ENCODE results near the gene ZFYVE28.

The ZFYVE28 gene

GRCh38 chr4:2393353-2394270 is 24.8 kb downstream of the ZFYVE28 start:
- 0 out of 2 replicates have a peak, but pooled peaks have one; percentile 5 for TF ChIP-seq TEAD4 (IDR thresholded peaks at IDR 0.05)
- TF ChIP-seq ZBTB7A (IDR thresholded peaks at IDR 0.05; ENCODE audit: low read depth), result peak; percentile 71
- peak; percentile 37; the same call in 1 of the 2 replicates for TF ChIP-seq MAX (IDR thresholded peaks at IDR 0.05)
- TF ChIP-seq, protein P1, sequence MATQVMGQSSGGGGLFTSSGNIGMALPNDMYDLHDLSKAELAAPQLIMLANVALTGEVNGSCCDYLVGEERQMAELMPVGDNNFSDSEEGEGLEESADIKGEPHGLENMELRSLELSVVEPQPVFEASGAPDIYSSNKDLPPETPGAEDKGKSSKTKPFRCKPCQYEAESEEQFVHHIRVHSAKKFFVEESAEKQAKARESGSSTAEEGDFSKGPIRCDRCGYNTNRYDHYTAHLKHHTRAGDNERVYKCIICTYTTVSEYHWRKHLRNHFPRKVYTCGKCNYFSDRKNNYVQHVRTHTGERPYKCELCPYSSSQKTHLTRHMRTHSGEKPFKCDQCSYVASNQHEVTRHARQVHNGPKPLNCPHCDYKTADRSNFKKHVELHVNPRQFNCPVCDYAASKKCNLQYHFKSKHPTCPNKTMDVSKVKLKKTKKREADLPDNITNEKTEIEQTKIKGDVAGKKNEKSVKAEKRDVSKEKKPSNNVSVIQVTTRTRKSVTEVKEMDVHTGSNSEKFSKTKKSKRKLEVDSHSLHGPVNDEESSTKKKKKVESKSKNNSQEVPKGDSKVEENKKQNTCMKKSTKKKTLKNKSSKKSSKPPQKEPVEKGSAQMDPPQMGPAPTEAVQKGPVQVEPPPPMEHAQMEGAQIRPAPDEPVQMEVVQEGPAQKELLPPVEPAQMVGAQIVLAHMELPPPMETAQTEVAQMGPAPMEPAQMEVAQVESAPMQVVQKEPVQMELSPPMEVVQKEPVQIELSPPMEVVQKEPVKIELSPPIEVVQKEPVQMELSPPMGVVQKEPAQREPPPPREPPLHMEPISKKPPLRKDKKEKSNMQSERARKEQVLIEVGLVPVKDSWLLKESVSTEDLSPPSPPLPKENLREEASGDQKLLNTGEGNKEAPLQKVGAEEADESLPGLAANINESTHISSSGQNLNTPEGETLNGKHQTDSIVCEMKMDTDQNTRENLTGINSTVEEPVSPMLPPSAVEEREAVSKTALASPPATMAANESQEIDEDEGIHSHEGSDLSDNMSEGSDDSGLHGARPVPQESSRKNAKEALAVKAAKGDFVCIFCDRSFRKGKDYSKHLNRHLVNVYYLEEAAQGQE (IDR thresholded peaks at IDR 0.05; ENCODE audit: low read depth), result no peak

DNA sequence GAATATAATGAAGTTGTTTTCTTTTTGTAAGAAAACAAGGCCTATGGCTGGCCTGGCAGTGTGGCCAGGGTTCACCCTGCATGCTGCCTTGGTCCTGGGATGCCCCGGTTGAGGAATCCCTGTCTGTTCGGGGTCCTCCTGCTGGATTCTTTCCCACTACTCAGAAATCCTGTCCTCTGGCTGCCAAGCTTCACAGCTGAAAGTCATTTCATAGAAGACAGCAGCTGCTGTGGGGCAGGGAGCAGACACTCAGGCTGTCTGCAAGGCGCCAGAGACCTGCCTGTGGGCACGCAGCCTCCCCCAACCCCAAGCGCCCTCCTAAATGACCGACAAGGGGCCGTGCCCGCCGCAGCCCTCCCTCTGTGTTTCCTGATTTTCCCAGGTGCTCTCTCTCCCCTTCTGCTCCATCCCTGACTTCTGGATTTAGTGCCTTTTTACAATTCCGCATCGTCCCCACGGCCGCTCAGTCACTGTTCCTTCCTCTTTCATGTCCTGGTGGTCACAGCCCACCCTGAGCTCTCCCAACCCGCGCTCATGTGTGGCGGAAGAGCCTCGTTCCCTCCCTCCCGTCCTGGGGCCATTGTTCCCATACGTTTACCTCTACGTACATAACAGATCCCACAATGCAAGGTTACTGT is 27.5 kb downstream of the ZFYVE28 start:
- TF ChIP-seq MAX (IDR thresholded peaks at IDR 0.05) (no peak), TEAD4 (IDR thresholded peaks at IDR 0.05) (no peak), EP300 (IDR thresholded peaks at IDR 0.05; ENCODE audit: borderline replicate concordance) (no peak), TCF12 (IDR thresholded peaks at IDR 0.05; ENCODE audit: low read depth) (no peak), TAF1 (IDR thresholded peaks at IDR 0.05; ENCODE audit: low read depth) (no peak), CREB1 (IDR thresholded peaks at IDR 0.05; ENCODE audit: low read depth) (no peak), EGR1 (IDR thresholded peaks at IDR 0.05) (no peak), RAD21 (IDR thresholded peaks at IDR 0.05; ENCODE audit: low read depth) (no peak), CEBPB (IDR thresholded peaks at IDR 0.05) (no peak), NFIC (IDR thresholded peaks at IDR 0.05) (no peak), FOXM1 (IDR thresholded peaks at IDR 0.05; ENCODE audit: borderline replicate concordance, low read depth) (no peak), YY1 (IDR thresholded peaks at IDR 0.05; ENCODE audit: low read depth) (no peak), ZBTB7A (IDR thresholded peaks at IDR 0.05; ENCODE audit: low read depth) (no peak)
- TF ChIP-seq, protein P2, sequence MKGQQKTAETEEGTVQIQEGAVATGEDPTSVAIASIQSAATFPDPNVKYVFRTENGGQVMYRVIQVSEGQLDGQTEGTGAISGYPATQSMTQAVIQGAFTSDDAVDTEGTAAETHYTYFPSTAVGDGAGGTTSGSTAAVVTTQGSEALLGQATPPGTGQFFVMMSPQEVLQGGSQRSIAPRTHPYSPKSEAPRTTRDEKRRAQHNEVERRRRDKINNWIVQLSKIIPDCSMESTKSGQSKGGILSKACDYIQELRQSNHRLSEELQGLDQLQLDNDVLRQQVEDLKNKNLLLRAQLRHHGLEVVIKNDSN (IDR thresholded peaks at IDR 0.05), result no peak
- TF ChIP-seq, protein P1 (IDR thresholded peaks at IDR 0.05; ENCODE audit: low read depth), result no peak

- TF ChIP-seq CREB1 (IDR thresholded peaks at IDR 0.05; ENCODE audit: low read depth) (no peak), TCF12 (IDR thresholded peaks at IDR 0.05; ENCODE audit: low read depth) (no peak)
Measured at GRCh38 chr4:2390146-2390545, 28.3 kb downstream of the ZFYVE28 start.

DNA sequence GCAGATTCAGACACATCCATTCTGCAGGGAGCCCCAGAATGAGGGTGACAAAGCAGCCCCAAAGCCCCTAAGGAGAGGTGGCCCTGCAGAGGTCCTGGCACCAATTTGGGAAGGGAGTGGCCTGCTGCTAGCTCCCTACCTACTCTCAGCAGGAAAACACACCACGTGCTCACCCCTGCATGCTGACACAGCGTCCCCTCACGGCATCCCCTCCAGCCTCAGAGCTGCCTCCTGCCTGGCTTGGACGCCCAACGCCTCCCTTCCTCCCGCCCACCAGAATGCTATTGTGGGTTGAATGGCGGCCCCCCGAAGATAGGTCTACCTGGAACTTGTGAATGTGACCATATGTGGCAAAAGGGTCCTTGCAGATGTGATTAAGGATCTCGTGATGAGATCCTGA is 28.8 kb downstream of the ZFYVE28 start:
- TF ChIP-seq FOXM1 (IDR thresholded peaks at IDR 0.05; ENCODE audit: borderline replicate concordance, low read depth), result no peak
- TF ChIP-seq, protein P2 (IDR thresholded peaks at IDR 0.05), result 0 out of 2 replicates have a peak, but pooled peaks have one; percentile 23

- TF ChIP-seq, protein P1 (IDR thresholded peaks at IDR 0.05; ENCODE audit: low read depth), result no peak
- no peak for TF ChIP-seq CEBPB (IDR thresholded peaks at IDR 0.05)
- no peak for TF ChIP-seq EP300 (IDR thresholded peaks at IDR 0.05; ENCODE audit: borderline replicate concordance)
- no peak for TF ChIP-seq TEAD4 (IDR thresholded peaks at IDR 0.05)
- TF ChIP-seq EGR1 (IDR thresholded peaks at IDR 0.05), result no peak
- no peak for TF ChIP-seq MAX (IDR thresholded peaks at IDR 0.05)
- no peak for TF ChIP-seq ZBTB7A (IDR thresholded peaks at IDR 0.05; ENCODE audit: low read depth)
- TF ChIP-seq NFIC (IDR thresholded peaks at IDR 0.05), result no peak
- TF ChIP-seq YY1 (IDR thresholded peaks at IDR 0.05; ENCODE audit: low read depth), result no peak
- no peak for TF ChIP-seq FOXM1 (IDR thresholded peaks at IDR 0.05; ENCODE audit: borderline replicate concordance, low read depth)
- TF ChIP-seq RAD21 (IDR thresholded peaks at IDR 0.05; ENCODE audit: low read depth), result no peak
- no peak for TF ChIP-seq CREB1 (IDR thresholded peaks at IDR 0.05; ENCODE audit: low read depth)
- no peak for TF ChIP-seq TAF1 (IDR thresholded peaks at IDR 0.05; ENCODE audit: low read depth)
- TF ChIP-seq, protein P2 (IDR thresholded peaks at IDR 0.05), result no peak
- no peak for TF ChIP-seq TCF12 (IDR thresholded peaks at IDR 0.05; ENCODE audit: low read depth)
Measured at GRCh38 chr4:2388429-2389182, 29.8 kb downstream of the ZFYVE28 start.
